ENCODE measurements around the gene ZSCAN10.

ZSCAN10 gene

DNA sequence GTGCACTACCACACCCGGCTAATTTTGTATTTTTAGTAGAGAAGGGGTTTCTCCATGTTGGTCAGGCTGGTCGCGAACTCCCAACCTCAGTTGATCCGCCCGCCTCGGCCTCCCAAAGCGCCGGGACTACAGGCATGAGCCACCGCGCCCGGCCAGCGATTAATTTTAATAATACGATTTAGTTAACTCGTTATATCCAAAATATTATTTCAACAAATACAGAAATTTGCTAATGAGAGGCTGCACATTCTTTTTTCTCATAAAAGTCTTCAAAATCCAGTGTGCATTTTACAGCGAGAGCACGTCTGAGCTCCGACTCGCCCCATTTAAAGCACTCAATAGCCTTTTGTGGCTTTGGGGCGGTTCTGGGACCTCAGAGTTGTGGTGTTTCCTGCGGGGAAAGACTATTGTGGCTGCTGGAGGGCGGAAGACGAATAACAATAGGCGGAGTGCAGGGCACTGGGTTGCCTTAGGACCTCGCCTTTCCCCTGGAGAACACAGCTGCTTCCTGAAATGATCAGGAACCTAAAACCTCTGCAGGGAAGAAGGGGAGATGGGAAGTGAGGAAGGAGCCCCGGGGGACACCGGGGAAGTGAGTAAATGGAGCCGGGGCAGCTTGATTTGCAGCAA, 2.9 kb upstream of the ZSCAN10 start:
- DNase-seq: no peak

- DNase-seq: peak; percentile 9
Observed at GRCh38 chr16:3101018-3101840, 2.1 kb upstream of the ZSCAN10 start.

- DNase-seq: peak; percentile 63
Observed at GRCh38 chr16:3099732-3100499, 822 bp upstream of the ZSCAN10 start.

GRCh38 chr16:3099395-3099731, 269 bp upstream of the ZSCAN10 start:
- DNase-seq: no peak

- no peak for DNase-seq
Observed at GRCh38 chr16:3097266-3097665, 1.8 kb downstream of the ZSCAN10 start.

DNA sequence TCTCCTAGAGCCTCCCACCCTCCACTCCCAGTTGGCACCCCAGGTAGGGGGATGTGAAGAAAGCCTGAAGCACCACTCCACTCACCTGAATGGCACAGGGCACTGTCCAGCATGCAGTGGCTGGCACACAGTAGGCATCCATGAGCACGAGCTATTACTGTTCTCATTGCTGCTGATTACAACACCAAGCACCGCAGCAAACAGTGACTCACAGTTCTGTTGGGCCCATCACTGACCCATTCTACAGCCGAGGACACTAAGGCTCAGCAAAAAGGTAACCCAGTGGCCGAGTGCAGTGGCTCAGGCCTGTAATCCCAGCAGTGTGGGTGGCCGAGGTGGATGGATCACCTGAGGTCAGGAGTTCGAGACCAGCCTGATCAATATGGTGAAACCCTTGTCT, 2.7 kb downstream of the ZSCAN10 start:
- no peak for DNase-seq

- DNase-seq: no peak
Observed at GRCh38 chr16:3095869-3096268, 3.2 kb downstream of the ZSCAN10 start.

- peak; percentile 35 for DNase-seq
Observed at GRCh38 chr16:3094289-3095027, 4.6 kb downstream of the ZSCAN10 start.

- DNase-seq: no peak
Observed at GRCh38 chr16:3092501-3092941, 6.6 kb downstream of the ZSCAN10 start.

- no peak for DNase-seq
Observed at GRCh38 chr16:3091551-3091950, 7.5 kb downstream of the ZSCAN10 start.

DNA sequence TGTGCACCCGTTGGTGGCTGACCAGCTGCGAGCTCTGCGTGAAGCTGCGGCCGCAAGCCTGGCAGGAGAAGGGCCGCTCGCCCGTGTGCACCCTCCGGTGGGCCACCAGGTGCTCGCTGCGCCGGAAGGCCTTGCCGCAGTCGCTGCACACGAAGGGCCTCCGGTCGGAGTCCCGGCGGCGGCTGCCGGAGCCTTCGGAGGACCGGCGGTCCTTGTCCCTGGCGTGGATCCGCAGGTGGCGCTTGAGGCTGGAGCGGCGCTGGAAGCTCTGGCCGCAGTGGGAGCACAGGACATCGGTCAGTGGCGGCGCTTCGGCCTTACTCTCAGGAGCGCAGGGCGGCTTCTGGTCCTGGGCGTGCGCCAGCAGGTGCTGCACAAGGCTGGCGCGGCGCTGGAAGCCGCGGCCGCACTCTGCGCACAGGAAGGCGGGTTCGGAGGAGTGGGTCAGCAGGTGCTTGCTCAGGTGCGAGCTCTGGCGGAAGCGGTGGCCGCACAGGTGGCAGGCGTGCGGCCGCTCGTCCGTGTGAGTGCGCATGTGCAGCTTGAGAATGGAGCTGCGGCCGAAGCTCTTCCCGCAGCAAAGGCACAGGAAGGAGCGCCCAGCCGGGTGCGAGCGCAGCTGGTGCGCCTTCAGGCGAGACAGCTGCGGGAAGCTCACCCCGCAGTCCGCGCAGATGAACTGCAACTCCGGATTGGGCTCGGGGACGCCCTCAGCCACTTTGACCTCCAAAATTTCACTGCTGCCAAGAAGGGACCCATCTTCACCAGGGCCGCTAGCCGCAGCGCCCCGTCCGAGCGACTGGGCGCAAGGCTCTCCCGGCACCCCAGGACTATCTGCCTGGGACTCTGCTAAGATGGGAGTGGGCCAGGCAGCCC, 9.1 kb downstream of the ZSCAN10 start:
- peak; percentile 32 for DNase-seq

DNA sequence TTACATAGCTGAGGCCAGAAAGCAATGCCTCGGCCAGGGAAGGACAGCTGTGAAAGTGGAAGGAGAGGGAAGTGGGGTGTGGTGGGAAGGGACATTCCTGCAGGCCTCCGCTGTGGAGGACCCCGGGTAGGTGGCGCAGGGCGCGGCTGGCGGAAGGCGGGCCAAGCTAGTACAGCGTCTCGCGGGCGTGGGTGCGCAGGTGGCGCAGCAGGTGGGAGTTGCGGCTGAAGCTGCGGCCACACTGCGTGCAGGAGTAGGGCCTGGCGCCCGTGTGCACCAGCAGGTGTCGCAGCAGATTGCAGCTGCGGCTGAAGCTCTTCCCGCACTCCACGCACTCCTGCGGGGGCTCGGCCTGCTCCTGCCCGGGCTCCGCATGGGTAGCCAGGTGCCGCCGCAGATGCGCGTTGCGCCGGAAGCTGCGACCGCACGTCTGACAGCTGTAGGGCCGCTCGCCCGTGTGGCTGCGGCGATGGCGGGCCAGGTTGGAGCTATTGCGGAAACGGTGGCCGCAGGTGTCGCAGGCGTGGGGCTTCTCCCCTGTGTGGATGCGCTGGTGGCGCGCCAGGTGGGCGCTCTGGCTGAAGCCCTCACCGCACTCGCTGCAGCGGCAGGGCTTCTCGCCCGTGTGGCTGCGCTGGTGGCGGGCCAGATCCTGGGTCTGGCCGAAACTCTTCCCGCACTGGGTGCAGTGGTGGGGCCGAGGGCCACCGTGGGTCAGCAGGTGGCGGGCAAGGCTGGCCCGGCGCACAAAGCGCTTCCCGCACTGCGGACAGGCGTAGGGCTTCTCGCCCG, 10.0 kb downstream of the ZSCAN10 start:
- DNase-seq: no peak

DNA sequence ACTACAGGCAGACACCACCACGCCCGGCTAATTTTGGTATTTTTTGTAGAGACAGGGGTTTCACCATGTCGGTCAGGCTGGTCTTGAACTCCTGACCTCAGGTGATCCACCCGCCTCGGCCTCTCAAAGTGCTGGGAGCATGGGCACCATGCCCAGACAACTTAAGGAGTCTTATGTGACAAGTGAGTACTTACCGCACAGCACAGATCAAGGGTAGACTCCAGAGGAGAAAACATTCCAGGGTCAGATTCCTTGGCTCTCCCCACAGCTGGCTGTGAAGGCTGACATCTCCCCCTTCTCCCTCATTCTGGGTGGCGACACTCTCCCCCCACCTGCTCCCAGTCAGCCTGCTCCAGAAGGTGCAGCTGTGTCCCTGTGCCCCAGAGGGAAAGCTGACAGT, 10.6 kb downstream of the ZSCAN10 start:
- DNase-seq: no peak

DNA sequence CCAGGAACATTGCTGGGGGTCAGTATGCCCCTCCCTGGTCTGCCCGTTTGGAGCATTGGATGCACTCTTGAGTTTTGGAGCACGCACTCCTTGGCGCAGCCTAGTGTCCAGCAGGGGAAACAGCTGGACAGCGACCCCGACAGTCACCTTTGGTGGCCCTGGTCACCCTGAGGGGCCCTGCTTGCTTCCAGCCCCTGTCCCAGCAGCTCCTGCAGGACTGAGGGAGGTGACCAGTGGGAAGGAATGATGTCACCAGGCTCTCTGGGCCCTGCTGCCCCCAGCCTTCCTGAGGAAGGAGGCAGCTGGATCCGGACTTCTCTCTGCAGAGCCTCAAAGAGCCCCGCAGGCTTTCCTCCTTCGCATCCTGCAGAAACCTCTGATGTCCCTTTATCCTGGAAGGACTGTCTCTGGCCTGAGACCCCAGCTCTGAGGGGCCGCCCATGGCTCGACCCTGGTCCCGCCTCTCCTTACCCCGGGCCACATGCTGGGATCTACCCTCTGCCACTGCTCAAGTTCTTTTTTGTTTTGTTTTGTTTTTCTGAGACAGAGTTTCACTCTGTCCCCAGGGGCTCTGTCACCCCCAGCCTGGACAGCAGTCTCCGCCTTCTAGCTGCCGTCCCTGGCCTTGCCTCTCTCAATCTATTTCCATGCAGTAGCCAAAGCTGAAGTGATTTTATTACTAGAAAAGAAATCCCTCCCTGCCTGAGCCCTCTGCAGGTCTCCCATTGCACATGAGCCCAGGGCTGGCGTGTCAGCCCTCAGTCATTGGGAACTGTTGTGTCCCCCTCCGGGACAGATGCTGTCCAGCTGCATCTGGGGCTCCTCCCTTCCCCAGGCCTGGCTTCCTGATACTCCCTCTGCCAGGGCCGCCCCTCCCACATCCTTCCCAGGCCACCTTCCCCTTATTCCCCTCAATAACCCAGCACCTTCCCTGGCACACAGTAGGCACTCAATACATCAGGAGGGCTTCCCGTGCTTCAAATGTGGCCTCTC, 11.6 kb downstream of the ZSCAN10 start:
- DNase-seq: no peak

DNA sequence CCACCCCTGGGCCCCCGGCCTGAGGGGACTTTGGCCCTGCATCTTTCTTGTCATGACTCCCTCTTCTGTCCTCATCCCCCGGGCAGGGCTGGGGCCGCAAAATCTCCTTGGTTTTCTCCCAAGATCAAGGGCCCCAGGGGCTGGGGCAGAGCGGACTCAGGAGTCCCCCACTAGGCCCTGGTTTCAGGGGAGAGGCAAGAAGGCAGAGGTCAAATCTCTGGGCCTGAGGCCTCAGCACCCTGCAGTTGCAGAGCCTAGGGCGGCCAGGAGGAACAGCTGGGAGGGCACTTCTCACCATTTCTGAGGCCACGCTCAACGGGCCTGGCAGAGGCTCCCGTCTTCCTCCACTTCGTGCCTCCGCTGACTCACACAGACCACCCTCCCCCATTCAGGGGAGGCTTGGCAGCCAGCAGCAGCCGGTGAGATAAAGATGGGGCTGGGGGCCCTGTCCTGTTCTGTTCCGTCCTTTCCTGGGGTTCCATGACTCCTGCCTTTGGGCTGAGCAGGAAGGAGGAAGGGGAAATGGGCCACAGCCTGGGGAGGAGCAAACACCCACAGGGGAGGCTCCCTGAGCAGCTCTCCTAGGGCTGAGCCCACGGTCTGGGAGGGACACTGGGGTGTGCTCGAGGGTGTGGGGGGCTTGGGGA, 12.4 kb downstream of the ZSCAN10 start:
- no peak for DNase-seq

DNA sequence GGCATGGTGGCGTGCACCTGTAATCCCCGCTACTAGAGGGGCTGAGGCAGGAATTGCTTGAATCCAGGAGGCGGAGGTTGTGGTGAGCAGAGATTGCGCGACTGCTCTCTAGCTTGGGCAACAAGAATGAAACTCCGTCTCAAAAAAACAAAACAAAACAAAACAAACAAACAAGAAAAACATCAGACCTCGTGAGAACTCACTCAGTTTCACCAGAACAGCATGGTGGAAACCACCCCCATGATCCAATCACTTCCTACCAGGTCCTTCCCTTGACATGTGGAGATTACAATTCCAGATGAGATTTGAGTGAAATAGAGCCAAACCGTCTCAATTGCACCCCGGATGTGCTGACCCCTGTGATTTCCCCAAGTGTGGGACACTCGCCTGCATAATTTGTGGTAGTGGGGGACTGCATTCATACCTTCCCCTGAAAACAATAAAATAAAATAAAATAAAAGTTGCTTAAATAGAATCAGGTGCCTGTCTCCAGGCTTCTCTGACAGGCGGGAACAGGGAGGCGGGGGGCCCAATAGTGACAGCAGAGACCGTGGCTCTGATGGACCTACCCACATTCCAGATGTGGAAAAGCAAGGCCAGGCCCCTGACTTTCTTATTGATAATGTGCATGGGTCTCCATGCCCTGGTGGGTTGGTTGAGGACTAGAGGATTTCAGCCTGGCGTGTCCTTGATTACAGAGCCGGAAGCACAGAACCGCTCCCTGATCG, 13.1 kb downstream of the ZSCAN10 start:
- DNase-seq: no peak

- no peak for DNase-seq
Observed at GRCh38 chr16:3084969-3085670, 14.0 kb downstream of the ZSCAN10 start.

DNA sequence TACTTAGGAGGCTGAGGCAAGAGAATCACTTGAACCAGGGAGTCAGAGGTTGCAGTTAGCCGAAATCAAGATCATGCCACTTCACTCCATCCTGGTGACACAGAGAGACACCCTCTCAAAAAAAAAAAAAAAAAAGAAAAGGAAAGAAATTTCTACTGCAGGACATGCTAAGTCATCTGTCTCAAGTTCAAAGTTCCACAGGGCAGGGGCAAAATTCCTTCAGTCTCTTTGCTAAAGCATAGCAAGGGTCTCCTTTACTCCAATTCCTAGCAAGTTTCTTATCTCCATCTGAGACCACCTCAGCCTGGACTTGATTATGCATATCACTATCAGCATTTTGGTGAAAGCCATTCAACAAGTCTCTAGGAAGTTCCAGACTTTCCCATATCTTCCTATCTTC, 14.6 kb downstream of the ZSCAN10 start:
- no peak for DNase-seq

Data from NCI-H1092 treated with DMSO at 0.1 percent for 48 hours (cell line).